Measurements from ENCODE around the gene TNRC6C. TPM values are rescaled to one million over a fixed set of nuclear protein-coding genes. Genes with fewer than 3 reads are reported as not detected.

The TNRC6C gene
- total RNA-seq, 3 donors from 2014 or later: 14.1 to 21.7 (median 21.6) TPM

DNA sequence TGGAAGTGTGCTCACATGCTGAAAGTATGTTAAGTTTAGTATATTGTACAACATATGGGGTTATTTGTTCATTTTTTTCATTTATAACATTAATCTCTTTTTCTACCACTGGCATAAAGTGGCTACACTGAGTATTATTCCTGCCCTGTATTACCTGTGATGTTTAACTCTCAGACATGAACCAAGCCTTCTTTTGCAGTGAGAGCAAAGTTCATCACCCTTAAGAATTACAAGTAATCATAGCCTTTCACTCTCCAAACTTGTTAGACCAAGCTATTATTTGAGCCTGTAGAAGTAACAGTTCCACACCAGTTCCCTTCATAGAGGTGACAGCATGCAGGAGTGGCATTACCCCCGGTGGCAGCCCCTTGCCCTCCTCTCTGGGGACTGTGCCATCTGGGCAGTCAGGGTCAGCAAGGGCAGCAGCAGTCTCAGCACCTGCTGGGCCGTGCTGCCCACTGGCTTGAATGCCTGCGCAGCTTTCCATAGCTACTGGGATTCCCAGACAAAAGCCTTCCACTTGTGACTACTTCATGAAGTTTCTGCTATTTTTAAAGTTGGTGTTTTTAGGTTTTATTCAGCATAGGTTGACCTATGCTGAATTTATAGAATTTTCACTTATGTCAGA lies 98.7 kb downstream of the TNRC6C start:
- H3K36me3 ChIP-seq: no peaks in the 10 kb centered on the region

DNA sequence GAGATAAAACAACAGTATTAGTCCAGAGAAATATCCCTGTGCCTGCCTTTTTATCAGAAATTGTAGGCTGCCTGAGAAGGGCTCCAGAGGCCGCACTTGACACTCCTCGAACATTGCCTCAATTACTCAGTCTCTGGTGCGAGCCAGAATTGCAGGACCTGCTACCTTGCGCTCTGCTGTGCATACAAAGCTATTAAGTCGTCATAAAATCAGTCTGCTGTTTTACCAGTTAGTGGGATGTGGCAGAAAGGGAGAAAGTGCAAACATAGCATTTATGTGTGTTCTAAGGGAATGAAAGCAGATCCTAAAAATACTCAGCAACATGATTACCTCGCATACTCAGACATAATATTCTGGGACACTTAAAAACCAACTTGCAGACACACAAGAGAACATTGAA lies 99.5 kb downstream of the TNRC6C start:
- H3K27me3 ChIP-seq: no peaks in the 10 kb centered on the region
- no peak overlapping the region for H3K27ac ChIP-seq
- TF ChIP-seq POLR2AphosphoS5 (IDR thresholded peaks at IDR 0.05): no peak
- TF ChIP-seq, protein P1, sequence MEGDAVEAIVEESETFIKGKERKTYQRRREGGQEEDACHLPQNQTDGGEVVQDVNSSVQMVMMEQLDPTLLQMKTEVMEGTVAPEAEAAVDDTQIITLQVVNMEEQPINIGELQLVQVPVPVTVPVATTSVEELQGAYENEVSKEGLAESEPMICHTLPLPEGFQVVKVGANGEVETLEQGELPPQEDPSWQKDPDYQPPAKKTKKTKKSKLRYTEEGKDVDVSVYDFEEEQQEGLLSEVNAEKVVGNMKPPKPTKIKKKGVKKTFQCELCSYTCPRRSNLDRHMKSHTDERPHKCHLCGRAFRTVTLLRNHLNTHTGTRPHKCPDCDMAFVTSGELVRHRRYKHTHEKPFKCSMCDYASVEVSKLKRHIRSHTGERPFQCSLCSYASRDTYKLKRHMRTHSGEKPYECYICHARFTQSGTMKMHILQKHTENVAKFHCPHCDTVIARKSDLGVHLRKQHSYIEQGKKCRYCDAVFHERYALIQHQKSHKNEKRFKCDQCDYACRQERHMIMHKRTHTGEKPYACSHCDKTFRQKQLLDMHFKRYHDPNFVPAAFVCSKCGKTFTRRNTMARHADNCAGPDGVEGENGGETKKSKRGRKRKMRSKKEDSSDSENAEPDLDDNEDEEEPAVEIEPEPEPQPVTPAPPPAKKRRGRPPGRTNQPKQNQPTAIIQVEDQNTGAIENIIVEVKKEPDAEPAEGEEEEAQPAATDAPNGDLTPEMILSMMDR (IDR thresholded peaks at IDR 0.05): no peak
- no peak for TF ChIP-seq POLR2A (IDR thresholded peaks at IDR 0.05)
- no peaks in the 10 kb centered on the region for H3K4me1 ChIP-seq
- no peaks in the 10 kb centered on the region for H3K36me3 ChIP-seq
- H3K9me3 ChIP-seq: no peaks in the 10 kb centered on the region
- intact Hi-C loops (cut with DNase I; ENCODE audit: low total_unique reads): no loop called here
- H3K4me3 ChIP-seq: no peak overlapping the region
- DNase-seq (ENCODE audit: low spot score in 2 of 2): no peak

More for the DNA sequence above, 98.7 kb downstream of the TNRC6C start:
- Histone ChIP-seq H3K27ac (no peak overlapping the region), H3K4me3 (no peak overlapping the region), H3K9me3 (no peaks in the 10 kb centered on the region), H3K27me3 (no peaks in the 10 kb centered on the region), H3K4me1 (no peaks in the 10 kb centered on the region)
- TF ChIP-seq POLR2AphosphoS5 (IDR thresholded peaks at IDR 0.05) (no peak), POLR2A (IDR thresholded peaks at IDR 0.05) (no peak)
- TF ChIP-seq, protein P1 (IDR thresholded peaks at IDR 0.05): no peak
- DNase-seq (ENCODE audit: low spot score in 2 of 2): no peak
- intact Hi-C loops (cut with DNase I; ENCODE audit: low total_unique reads): no loop called here

DNA sequence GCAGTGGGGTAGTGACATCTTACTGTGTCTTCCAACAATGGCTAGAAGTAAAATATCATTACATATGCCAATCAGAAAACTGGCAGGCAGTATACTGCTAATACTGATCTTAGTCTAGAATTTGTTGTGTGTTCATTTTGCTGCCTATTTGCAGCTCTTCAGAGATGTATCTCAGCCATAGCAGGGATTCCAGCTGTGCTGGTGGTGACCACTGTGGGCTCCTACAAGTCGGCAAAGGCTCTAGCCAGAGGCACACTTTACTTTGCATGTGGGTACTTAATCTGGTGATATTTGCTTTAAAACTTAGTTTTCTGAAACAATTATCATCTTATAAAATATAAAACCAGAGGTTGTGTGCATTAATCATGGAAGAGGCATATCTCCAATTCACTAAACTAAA lies 100.1 kb downstream of the TNRC6C start:
- Histone ChIP-seq H3K9me3 (no peaks in the 10 kb centered on the region), H3K4me1 (no peaks in the 10 kb centered on the region), H3K4me3 (no peak overlapping the region), H3K36me3 (no peaks in the 10 kb centered on the region), H3K27me3 (no peaks in the 10 kb centered on the region), H3K27ac (no peak overlapping the region)
- intact Hi-C loops (cut with DNase I; ENCODE audit: low total_unique reads): no loop called here
- TF ChIP-seq, protein P1 (IDR thresholded peaks at IDR 0.05): no peak
- no peak for TF ChIP-seq POLR2AphosphoS5 (IDR thresholded peaks at IDR 0.05)
- no peak for TF ChIP-seq POLR2A (IDR thresholded peaks at IDR 0.05)
- no peak for DNase-seq (ENCODE audit: low spot score in 2 of 2)

DNA sequence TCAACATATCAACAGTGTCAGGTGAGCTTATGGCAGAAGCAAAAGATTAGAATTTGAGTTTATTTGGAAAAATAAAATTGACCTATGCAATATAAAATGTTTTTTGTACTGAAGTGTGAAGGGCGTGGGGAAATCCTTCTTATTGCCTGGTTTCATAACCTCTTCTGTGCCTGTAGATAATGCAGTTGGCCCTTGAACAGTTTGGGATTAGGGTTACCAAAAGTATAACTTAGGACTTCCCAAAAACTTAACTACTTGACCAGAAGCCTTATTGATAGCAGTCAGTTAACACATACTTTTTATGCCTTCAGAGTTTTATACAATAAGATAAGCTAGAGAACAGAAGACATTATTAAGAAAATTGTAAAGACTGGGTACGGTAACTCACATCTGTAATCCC lies 104.1 kb downstream of the TNRC6C start:
- no peaks in the 10 kb centered on the region for H3K27me3 ChIP-seq
- H3K4me1 ChIP-seq: no peaks in the 10 kb centered on the region
- H3K9me3 ChIP-seq: no peaks in the 10 kb centered on the region
- H3K4me3 ChIP-seq: no peak overlapping the region
- TF ChIP-seq POLR2A (IDR thresholded peaks at IDR 0.05) (no peak), POLR2AphosphoS5 (IDR thresholded peaks at IDR 0.05) (no peak)
- TF ChIP-seq, protein P1 (IDR thresholded peaks at IDR 0.05): no peak
- intact Hi-C loops (cut with DNase I; ENCODE audit: low total_unique reads): no loop called here
- H3K27ac ChIP-seq: no peak overlapping the region
- DNase-seq (ENCODE audit: low spot score in 2 of 2): no peak
- H3K36me3 ChIP-seq: no peaks in the 10 kb centered on the region

DNA sequence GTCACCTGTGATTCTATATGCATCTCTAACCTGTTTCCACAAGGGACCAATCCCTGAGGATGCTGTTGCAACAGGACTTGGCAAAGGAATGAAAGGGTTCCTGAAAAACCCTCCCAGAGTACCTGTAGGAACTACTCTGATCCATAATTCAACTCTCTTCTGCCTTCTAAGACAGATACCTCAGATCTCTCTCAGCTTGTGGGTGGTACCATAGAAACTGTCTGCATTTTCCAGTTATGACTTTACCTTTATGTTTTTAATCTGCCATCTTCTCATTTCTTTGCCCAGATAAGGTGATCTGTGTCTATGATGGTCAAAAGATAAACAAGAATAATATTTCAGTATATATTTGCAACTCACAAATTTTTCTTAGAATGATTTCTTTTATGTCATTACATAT lies 105.0 kb downstream of the TNRC6C start:
- intact Hi-C loops (cut with DNase I; ENCODE audit: low total_unique reads): no loop called here

More for the DNA sequence above, 105.0 kb downstream of the TNRC6C start:
- no peaks in the 10 kb centered on the region for H3K27me3 ChIP-seq
- H3K9me3 ChIP-seq: no peaks in the 10 kb centered on the region
- H3K4me1 ChIP-seq: no peaks in the 10 kb centered on the region
- TF ChIP-seq, protein P1 (IDR thresholded peaks at IDR 0.05): no peak
- TF ChIP-seq POLR2AphosphoS5 (IDR thresholded peaks at IDR 0.05): no peak
- no peak for TF ChIP-seq POLR2A (IDR thresholded peaks at IDR 0.05)
- H3K27ac ChIP-seq: no peak overlapping the region
- H3K36me3 ChIP-seq: no peaks in the 10 kb centered on the region
- DNase-seq (ENCODE audit: low spot score in 2 of 2): no peak
- no peak overlapping the region for H3K4me3 ChIP-seq

All from breast epithelium (tissue), 4 donors.